Vagina (tissue), 2 donors: ENCODE results near the gene SMC6. TPM values are rescaled to one million over a fixed set of nuclear protein-coding genes. Genes with fewer than 3 reads are reported as not detected.

Source experiments
- DNase-seq, 2 donors: peaks; one replicate each; pipeline ENCODE4 v3.0.0-alpha.2; 2017; ENCODE audit errors: extremely low spot score in 2 of 2
- H3K27ac ChIP-seq: fragments of 200-600 bp; sonication (generic); one replicate; pipeline ENCODE4 v1.5.1; 2019
- H3K27me3 ChIP-seq: fragments of 200-600 bp; sonication (generic); one replicate; pipeline ENCODE4 v1.5.1; 2019
- H3K36me3 ChIP-seq, 2 donors: fragments of 200-600 bp; sonication (generic); one replicate each; pipeline ENCODE4 v1.5.1; 2017 to 2019
- H3K4me1 ChIP-seq: fragments of 200-600 bp; sonication (generic); one replicate; pipeline ENCODE4 v1.5.1; 2019
- H3K4me3 ChIP-seq, 2 donors: fragments of 200-600 bp; sonication (generic); 1 replicate in 1 of 2; 2 replicates in 1 of 2; pipeline ENCODE4 v1.5.1; 2016 to 2019
- H3K9me3 ChIP-seq: fragments of 200-600 bp; sonication (generic); one replicate; pipeline ENCODE4 v1.5.1; 2019
- CTCF ChIP-seq, 3 experiments: fragments of 450-650 bp in 2 of 3; fragments of 200-600 bp in 1 of 3; sonication (generic) in 1 of 3; IDR thresholded peaks; one replicate each; pipeline ENCODE4 v1.5.1; 2017 to 2019; ENCODE audit warnings: antibody characterized with exemption in 3 of 3, mild to moderate bottlenecking in 2 of 3, moderate library complexity in 2 of 3
- POLR2A ChIP-seq, 2 donors: fragments of 450-650 bp; IDR thresholded peaks; one replicate each; pipeline ENCODE4 v1.6.1; 2017; ENCODE audit warnings: antibody characterized with exemption in 2 of 2, mild to moderate bottlenecking in 2 of 2, moderate library complexity in 2 of 2
- POLR2AphosphoS5 ChIP-seq, 2 donors: sonication (generic); formaldehyde crosslinking; IDR thresholded peaks; one replicate each; pipeline ENCODE4 v1.9.0; 2017; ENCODE audit warnings: antibody characterized with exemption in 2 of 2, mild to moderate bottlenecking in 2 of 2, low read depth in 1 of 2; ENCODE audit not compliant: insufficient read depth in 1 of 2
- intact Hi-C: fragments of 100-400 bp; cut with DNase I; formaldehyde crosslinking; loops from one replicate; pipeline ENCODE4 v1.15.1; 2023
- total RNA-seq: library from RNA; depleted of rRNA; stranded (reverse); fragments of >200 nt; gene quantifications from one replicate; pipeline ENCODE4 v1.2.3, GENCODE V29; 2016

Gene SMC6
- total RNA-seq, 1 donor from 2014 or later, result 33.6 TPM

GRCh38 chr2:17658251-17658843 lies 95.3 kb downstream of the SMC6 start:
- H3K27ac ChIP-seq, result no peak overlapping the region
- H3K9me3 ChIP-seq, result no peaks in the 10 kb centered on the region
- no peak for TF ChIP-seq CTCF (IDR thresholded peaks at IDR 0.05)
- no peak for TF ChIP-seq POLR2A (IDR thresholded peaks at IDR 0.05)
- no peak for TF ChIP-seq POLR2AphosphoS5 (IDR thresholded peaks at IDR 0.05; ENCODE audit: insufficient read depth in 1 of 2, low read depth in 1 of 2)
- H3K27me3 ChIP-seq, result no peaks in the 10 kb centered on the region
- no peaks in the 10 kb centered on the region for H3K4me1 ChIP-seq
- no peak overlapping the region for H3K4me3 ChIP-seq
- no peak for DNase-seq
- H3K36me3 ChIP-seq, result no peaks in the 10 kb centered on the region
- intact Hi-C loops, result no loop called here

GRCh38 chr2:17657759-17658158 lies 95.9 kb downstream of the SMC6 start:
- intact Hi-C loops, result no loop called here
- H3K36me3 ChIP-seq, result no peaks in the 10 kb centered on the region
- no peak for DNase-seq
- H3K9me3 ChIP-seq, result no peaks in the 10 kb centered on the region
- TF ChIP-seq POLR2A (IDR thresholded peaks at IDR 0.05) (no peak), CTCF (IDR thresholded peaks at IDR 0.05) (no peak), POLR2AphosphoS5 (IDR thresholded peaks at IDR 0.05; ENCODE audit: insufficient read depth in 1 of 2, low read depth in 1 of 2) (no peak)
- H3K27me3 ChIP-seq, result no peaks in the 10 kb centered on the region
- no peak overlapping the region for H3K27ac ChIP-seq
- no peaks in the 10 kb centered on the region for H3K4me1 ChIP-seq
- no peak overlapping the region for H3K4me3 ChIP-seq

- Histone ChIP-seq H3K9me3 (no peaks in the 10 kb centered on the region), H3K27ac (no peak overlapping the region), H3K4me3 (no peak overlapping the region), H3K27me3 (no peaks in the 10 kb centered on the region), H3K4me1 (no peaks in the 10 kb centered on the region), H3K36me3 (no peaks in the 10 kb centered on the region)
- no peak for DNase-seq
- intact Hi-C loops, result no loop called here
- no peak for TF ChIP-seq POLR2AphosphoS5 (IDR thresholded peaks at IDR 0.05; ENCODE audit: insufficient read depth in 1 of 2, low read depth in 1 of 2)
- TF ChIP-seq CTCF (IDR thresholded peaks at IDR 0.05), result no peak
- no peak for TF ChIP-seq POLR2A (IDR thresholded peaks at IDR 0.05)
Observed at GRCh38 chr2:17652681-17653394, 100.8 kb downstream of the SMC6 start.

GRCh38 chr2:17649026-17649425 lies 104.6 kb downstream of the SMC6 start:
- DNase-seq, result no peak
- Histone ChIP-seq H3K4me3 (no peak overlapping the region), H3K27me3 (no peaks in the 10 kb centered on the region), H3K9me3 (no peaks in the 10 kb centered on the region), H3K4me1 (peaks cover 31% of the 10 kb centered on the region), H3K36me3 (no peaks in the 10 kb centered on the region), H3K27ac (no peak overlapping the region)
- no peak for TF ChIP-seq POLR2AphosphoS5 (IDR thresholded peaks at IDR 0.05; ENCODE audit: insufficient read depth in 1 of 2, low read depth in 1 of 2)
- TF ChIP-seq POLR2A (IDR thresholded peaks at IDR 0.05), result no peak
- no peak for TF ChIP-seq CTCF (IDR thresholded peaks at IDR 0.05)
- intact Hi-C loops, result no loop called here

- Histone ChIP-seq H3K4me1 (peaks cover 35% of the 10 kb centered on the region), H3K27me3 (no peaks in the 10 kb centered on the region), H3K27ac (no peak overlapping the region), H3K9me3 (no peaks in the 10 kb centered on the region), H3K36me3 (no peaks in the 10 kb centered on the region), H3K4me3 (no peak overlapping the region)
- TF ChIP-seq CTCF (IDR thresholded peaks at IDR 0.05), result no peak
- no peak for TF ChIP-seq POLR2AphosphoS5 (IDR thresholded peaks at IDR 0.05; ENCODE audit: insufficient read depth in 1 of 2, low read depth in 1 of 2)
- TF ChIP-seq POLR2A (IDR thresholded peaks at IDR 0.05), result no peak
- DNase-seq, result no peak
- intact Hi-C loops, result no loop called here
Observed at GRCh38 chr2:17648581-17648980, 105.0 kb downstream of the SMC6 start.
